DOHH2 (cell line): Measurements from ENCODE around the gene MACC1.

Experiments used
- H3F3A ChIP-seq: fragments of 200-600 bp; sonication (generic), shearing (Covaris generic); 2 replicates; pipeline ENCODE4 v1.6.0; 2016; ENCODE audit warnings: antibody characterized with exemption, mild to moderate bottlenecking; ENCODE audit not compliant: control insufficient read depth, insufficient read depth
- H3K27ac ChIP-seq: fragments of 200-600 bp; sonication (generic); 2 replicates; pipeline ENCODE4 v1.5.1; 2014; ENCODE audit warnings: low read depth, mild to moderate bottlenecking, low read length, moderate library complexity
- H3K27me3 ChIP-seq: fragments of 200-600 bp; sonication (generic); 2 replicates; pipeline ENCODE4 v1.6.1; 2014; ENCODE audit warnings: mild to moderate bottlenecking, low read length, mixed read lengths; ENCODE audit not compliant: control insufficient read depth
- H3K36me3 ChIP-seq: fragments of 200-600 bp; sonication (generic); 2 replicates; pipeline ENCODE4 v1.6.1; 2014; ENCODE audit warnings: mild to moderate bottlenecking, low read length, moderate library complexity, mixed read lengths; ENCODE audit not compliant: control insufficient read depth
- H3K4me1 ChIP-seq: fragments of 200-600 bp; sonication (generic); 2 replicates; pipeline ENCODE4 v1.6.1; 2014; ENCODE audit warnings: mild to moderate bottlenecking, low read length, mixed read lengths; ENCODE audit not compliant: control insufficient read depth
- H3K4me2 ChIP-seq: fragments of 200-600 bp; sonication (generic); 2 replicates; pipeline ENCODE4 v1.6.0; 2014; ENCODE audit warnings: mild to moderate bottlenecking, low read length, moderate library complexity
- H3K4me3 ChIP-seq: fragments of 200-600 bp; sonication (generic); 2 replicates; pipeline ENCODE4 v1.5.1; 2014; ENCODE audit warnings: mild to moderate bottlenecking, low read length, mixed read lengths
- H3K79me2 ChIP-seq: fragments of 200-600 bp; sonication (generic); 2 replicates; pipeline ENCODE4 v1.6.1; 2014; ENCODE audit warnings: mild to moderate bottlenecking, low read length, mixed read lengths; ENCODE audit not compliant: control insufficient read depth
- H3K9me2 ChIP-seq: fragments of 200-600 bp; sonication (generic); replicated peaks from 2 replicates; pipeline ENCODE4 v1.6.1; 2014; ENCODE audit warnings: mild to moderate bottlenecking, low read length, mixed read lengths; ENCODE audit not compliant: control insufficient read depth
- H3K9me3 ChIP-seq: fragments of 200-600 bp; sonication (generic); 2 replicates; pipeline ENCODE4 v1.6.1; 2014; ENCODE audit warnings: antibody characterized with exemption, low read length, mixed read lengths; ENCODE audit not compliant: control insufficient read depth, insufficient read depth
- H4K20me1 ChIP-seq: fragments of 200-600 bp; sonication (generic); 2 replicates; pipeline ENCODE4 v1.6.0; 2014; ENCODE audit warnings: low read depth, mild to moderate bottlenecking, antibody characterized with exemption, low read length, moderate library complexity; ENCODE audit not compliant: control insufficient read depth, insufficient read depth
- CTCF ChIP-seq: fragments of 200-600 bp; sonication (generic); IDR thresholded peaks from one replicate; pipeline ENCODE4 v1.5.1; 2014; ENCODE audit warnings: antibody characterized with exemption, mild to moderate bottlenecking, low read depth, low read length; ENCODE audit not compliant: poor library complexity, severe bottlenecking
- EZH2phosphoT487 ChIP-seq: fragments of 200-600 bp; sonication (generic); IDR thresholded peaks from 2 replicates; pipeline ENCODE4 v1.6.1; 2017; ENCODE audit warnings: borderline replicate concordance, mild to moderate bottlenecking, antibody characterized with exemption, low read length, moderate library complexity, mixed read lengths

MACC1 gene

GRCh38 chr7:20152511-20152910 lies 64.7 kb downstream of the MACC1 start:
- H3K79me2 ChIP-seq = no peaks in the 10 kb centered on the region
- H4K20me1 ChIP-seq = no peaks in the 10 kb centered on the region
- H3K4me2 ChIP-seq = no peak overlapping the region
- H3K4me1 ChIP-seq = no peaks in the 10 kb centered on the region
- no peak overlapping the region for H3K27ac ChIP-seq
- H3K27me3 ChIP-seq = no peaks in the 10 kb centered on the region
- TF ChIP-seq EZH2phosphoT487 = no peak
- no peak for TF ChIP-seq CTCF
- H3K9me2 ChIP-seq = no peaks in the 10 kb centered on the region
- H3K36me3 ChIP-seq = peaks cover 10% of the 10 kb centered on the region; the same call in 1 of the 2 replicates
- no peaks in the 10 kb centered on the region for H3F3A ChIP-seq
- no peak overlapping the region for H3K4me3 ChIP-seq
- H3K9me3 ChIP-seq = no peaks in the 10 kb centered on the region

- Histone ChIP-seq H3K4me1 (no peaks in the 10 kb centered on the region), H3K9me3 (no peaks in the 10 kb centered on the region), H3K4me3 (no peak overlapping the region), H3K4me2 (no peak overlapping the region), H3F3A (no peaks in the 10 kb centered on the region), H3K79me2 (no peaks in the 10 kb centered on the region), H3K27me3 (no peaks in the 10 kb centered on the region), H3K27ac (no peak overlapping the region), H3K9me2 (no peaks in the 10 kb centered on the region), H4K20me1 (no peaks in the 10 kb centered on the region), H3K36me3 (peaks cover 10% of the 10 kb centered on the region; the same call in 1 of the 2 replicates)
- TF ChIP-seq CTCF (no peak), EZH2phosphoT487 (no peak)
These were observed 65.3 kb downstream of the MACC1 start for GRCh38 chr7:20151708-20152456.

GRCh38 chr7:20146451-20146850 lies 70.7 kb downstream of the MACC1 start:
- H3K27me3 ChIP-seq = no peaks in the 10 kb centered on the region
- H3K79me2 ChIP-seq = no peaks in the 10 kb centered on the region
- H3K4me3 ChIP-seq = no peak overlapping the region
- no peaks in the 10 kb centered on the region for H3F3A ChIP-seq
- H3K36me3 ChIP-seq = peaks cover 3% of the 10 kb centered on the region; the same call in 1 of the 2 replicates
- H3K9me2 ChIP-seq = no peaks in the 10 kb centered on the region
- H3K9me3 ChIP-seq = no peaks in the 10 kb centered on the region
- H4K20me1 ChIP-seq = no peaks in the 10 kb centered on the region
- H3K4me2 ChIP-seq = no peak overlapping the region
- no peak overlapping the region for H3K27ac ChIP-seq
- H3K4me1 ChIP-seq = no peaks in the 10 kb centered on the region
- TF ChIP-seq EZH2phosphoT487 (no peak), CTCF (no peak)
